Stomach (tissue), 9 donors: ENCODE results near the gene UBE2R2. TPM values are rescaled to one million over a fixed set of nuclear protein-coding genes. Genes with fewer than 3 reads are reported as not detected.
A peak's percentile ranks its signal among the peaks of the same experiment; 100 is the strongest.
"Not testable (repeated sequence)": the region's sequence is repeated elsewhere in the genome, so short reads cannot be mapped to it uniquely, and the experiment has no call there.

ENCODE experiments used
- DNase-seq, 2 donors: peaks; one replicate each; pipeline versions ENCODE4 v3.0.0 to v3.0.0-alpha.2; 2013 to 2019
- H3K27ac ChIP-seq, 5 donors: fragments of 200-600 bp in 4 of 5; sonication (generic) in 4 of 5; one replicate each; pipeline ENCODE4 v1.5.1; 2013 to 2019; ENCODE audit warnings: mild to moderate bottlenecking in 1 of 5, moderate library complexity in 1 of 5
- H3K27me3 ChIP-seq, 3 donors: fragments of 200-600 bp; sonication (generic); one replicate each; pipeline ENCODE4 v1.5.1; 2017 to 2019; ENCODE audit warnings: mixed run types in 1 of 3
- H3K36me3 ChIP-seq, 4 donors: fragments of 200-600 bp; sonication (generic); 1 replicate in 3 of 4; 2 replicates in 1 of 4; pipeline ENCODE4 v1.5.1; 2016 to 2019
- H3K4me1 ChIP-seq, 4 donors: fragments of 200-600 bp; sonication (generic); one replicate each; pipeline ENCODE4 v1.5.1; 2016 to 2019
- H3K4me3 ChIP-seq, 4 donors: fragments of 200-600 bp; sonication (generic) in 3 of 4; one replicate each; pipeline ENCODE4 v1.5.1; 2016 to 2019; ENCODE audit warnings: mild to moderate bottlenecking in 1 of 4
- H3K9me3 ChIP-seq, 4 donors: fragments of 200-600 bp; sonication (generic); one replicate each; pipeline ENCODE4 v1.5.1; 2016 to 2019
- CTCF ChIP-seq, 7 experiments: fragments of 450-650 bp in 4 of 7; fragments of 200-600 bp in 3 of 7; sonication (generic) in 3 of 7; IDR thresholded peaks; one replicate each; pipeline ENCODE4 v1.5.1; 2016 to 2019; ENCODE audit warnings: antibody characterized with exemption in 7 of 7, control low read depth in 2 of 7, mild to moderate bottlenecking in 1 of 7
- EP300 ChIP-seq: sonication (generic); formaldehyde crosslinking; IDR thresholded peaks from one replicate; pipeline ENCODE4 v1.6.1; 2017; ENCODE audit warnings: antibody characterized with exemption
- POLR2A ChIP-seq, 4 donors: fragments of 450-650 bp; IDR thresholded peaks; one replicate each; pipeline ENCODE4 v1.6.1; 2016; ENCODE audit warnings: antibody characterized with exemption in 4 of 4, control low read depth in 2 of 4, mild to moderate bottlenecking in 1 of 4, moderate library complexity in 1 of 4
- POLR2AphosphoS5 ChIP-seq, 3 donors: sonication (generic); formaldehyde crosslinking; IDR thresholded peaks; one replicate each; pipeline ENCODE4 v1.6.1; 2016; ENCODE audit warnings: antibody characterized with exemption in 3 of 3
- WGBS, 5 donors: extraction: QIAGEN DNeasy Blood & Tissue Kit in 3 of 5; methylation state at CpG; one replicate each; pipeline versions ENCODE4 v1.1.5 to v1.1.7; 2013 to 2018; 5-methylcytosine and 5-hydroxymethylcytosine counted together
- intact Hi-C: fragments of 100-400 bp; cut with DNase I; formaldehyde crosslinking; loops from one replicate; pipeline ENCODE4 v1.15.1; 2023; ENCODE audit warnings: low total_unique reads
- polyA plus RNA-seq, 3 donors: library from polyadenylated mRNA; stranded (reverse); fragments of 200-250 nt; gene quantifications; one replicate each; pipeline ENCODE4 v1.2.3, GENCODE V29; 2013
- total RNA-seq, 5 donors: library from RNA; depleted of rRNA; stranded (reverse); fragments of >200 nt; gene quantifications; one replicate each; pipeline versions ENCODE4 v1.1.0 to v1.2.3, GENCODE V29; 2014 to 2016
- donor health status: healthy with polysubstance abuse.
- donor health status: Bipolar disorder and iron deficiency.
- donor health status: healthy.

UBE2R2 gene
- total and polyA plus RNA-seq, 8 donors = 6.4 to 117 (median 23.9) TPM

GRCh38 chr9:33818167-33818846 is 1.3 kb downstream of the UBE2R2 start:
- Histone ChIP-seq H3K36me3 (no peaks in the 10 kb centered on the region), H3K4me3 (peak overlapping the region; percentile 77 to 93 (median 87)), H3K27me3 (no peaks in the 10 kb centered on the region), H3K27ac (peak overlapping the region; percentile 98 to 100 (median 100)), H3K9me3 (no peaks in the 10 kb centered on the region), H3K4me1 (peaks cover 32 to 76% (median 57%) of the 10 kb centered on the region in 4 donors)
- 0 to 1% (median 0%) methylated on average over 12 to 18 of the region's 18 CpGs for WGBS, 5 donors
- intact Hi-C loops = no loop called here
- DNase-seq = peak; percentile 28 to 72
- TF ChIP-seq CTCF (IDR thresholded peaks at IDR 0.05) (no peak), POLR2A (IDR thresholded peaks at IDR 0.05) (no peak), POLR2AphosphoS5 (IDR thresholded peaks at IDR 0.05) (peak in 2 of 3 donors; percentile 7 to 12), EP300 (no peak)

- WGBS, 5 donors = 15 to 25% (median 19%) methylated on average over 4 of the region's 4 CpGs
- intact Hi-C loops = no loop called here
- peak in 1 of 2 donors; percentile 20 for DNase-seq
- H3K27me3 ChIP-seq = no peaks in the 10 kb centered on the region
- H3K27ac ChIP-seq = peak overlapping the region; percentile 98 to 100 (median 100)
- H3K9me3 ChIP-seq = no peaks in the 10 kb centered on the region
- peaks cover 0 to under 1% (median 0%) of the 10 kb centered on the region in 4 donors for H3K36me3 ChIP-seq
- peak overlapping the region; percentile 77 to 93 (median 87) for H3K4me3 ChIP-seq
- no peak for TF ChIP-seq CTCF (IDR thresholded peaks at IDR 0.05)
- TF ChIP-seq POLR2AphosphoS5 (IDR thresholded peaks at IDR 0.05) = no peak
- no peak for TF ChIP-seq EP300
- TF ChIP-seq POLR2A (IDR thresholded peaks at IDR 0.05) = no peak
- peaks cover 32 to 76% (median 56%) of the 10 kb centered on the region in 4 donors for H3K4me1 ChIP-seq
Observed at GRCh38 chr9:33818847-33819500, 2.0 kb downstream of the UBE2R2 start.

GRCh38 chr9:33820231-33820745 is 3.3 kb downstream of the UBE2R2 start:
- Histone ChIP-seq H3K4me3 (peak overlapping the region in 2 of 4 donors; percentile 87), H3K27me3 (no peaks in the 10 kb centered on the region), H3K27ac (peak overlapping the region in 1 of 5 donors; percentile 100), H3K4me1 (peaks cover 31 to 76% (median 54%) of the 10 kb centered on the region in 4 donors), H3K9me3 (no peaks in the 10 kb centered on the region), H3K36me3 (peaks cover 0 to 4% (median 0%) of the 10 kb centered on the region in 4 donors)
- intact Hi-C loops = no loop called here
- 27 to 40% (median 38%) methylated on average over 4 of the region's 4 CpGs for WGBS, 5 donors
- TF ChIP-seq EP300 = no peak
- TF ChIP-seq CTCF (IDR thresholded peaks at IDR 0.05) = no peak
- TF ChIP-seq POLR2AphosphoS5 (IDR thresholded peaks at IDR 0.05) = no peak
- no peak for TF ChIP-seq POLR2A (IDR thresholded peaks at IDR 0.05)
- DNase-seq = no peak

GRCh38 chr9:33823801-33824200 is 6.8 kb downstream of the UBE2R2 start:
- Histone ChIP-seq H3K9me3 (no peaks in the 10 kb centered on the region), H3K27ac (no peak overlapping the region), H3K27me3 (no peaks in the 10 kb centered on the region), H3K4me1 (peaks cover 17 to 70% (median 43%) of the 10 kb centered on the region in 4 donors), H3K4me3 (no peak overlapping the region), H3K36me3 (peaks cover 0 to 10% (median 2%) of the 10 kb centered on the region in 4 donors)
- TF ChIP-seq POLR2AphosphoS5 (IDR thresholded peaks at IDR 0.05) = no peak
- no peak for TF ChIP-seq POLR2A (IDR thresholded peaks at IDR 0.05)
- no peak for TF ChIP-seq CTCF (IDR thresholded peaks at IDR 0.05)
- TF ChIP-seq EP300 = no peak
- DNase-seq = no peak
- intact Hi-C loops = no loop called here
- WGBS, 5 donors = 71 to 89% (median 86%) methylated on average over 3 of the region's 3 CpGs

- H3K9me3 ChIP-seq, H3K27me3 ChIP-seq, intact Hi-C loops, H3K27ac ChIP-seq, DNase-seq, H3K4me3 ChIP-seq: not testable (repeated sequence)
- Histone ChIP-seq H3K4me1 (peaks cover 0 to 62% (median 16%) of the 10 kb centered on the region in 4 donors), H3K36me3 (peaks cover 0 to 14% (median 2%) of the 10 kb centered on the region in 4 donors)
- 96 to 99% (median 97%) methylated on average over 11 of the region's 11 CpGs for WGBS, 5 donors
Observed at GRCh38 chr9:33827285-33827684, 10.3 kb downstream of the UBE2R2 start.

GRCh38 chr9:33829641-33830230 is 12.8 kb downstream of the UBE2R2 start:
- H3K4me3 ChIP-seq, H3K27me3 ChIP-seq, intact Hi-C loops, H3K9me3 ChIP-seq, DNase-seq, H3K27ac ChIP-seq: not testable (repeated sequence)
- Histone ChIP-seq H3K4me1 (peaks cover 0 to 66% (median 8%) of the 10 kb centered on the region in 4 donors), H3K36me3 (peaks cover 0 to 14% (median 0%) of the 10 kb centered on the region in 4 donors)
- WGBS, 5 donors = 89 to 93% (median 92%) methylated on average over 17 of the region's 17 CpGs
